Naive thymus-derived CD4-positive, alpha-beta T cell (primary cell): ENCODE measurements around the gene KLHL18. TPM values are rescaled to one million over a fixed set of nuclear protein-coding genes. Genes with fewer than 3 reads are reported as not detected.
"Not testable (repeated sequence)": the region's sequence is repeated elsewhere in the genome, so short reads cannot be mapped to it uniquely, and the experiment has no call there.

Source experiments
- ATAC-seq: fragments of 150-1000 bp; cut with Tn5 transposase; 2 replicates; pipeline ENCODE4 v1.10.0; 2021; ENCODE audit warnings: mild to moderate bottlenecking, moderate library complexity
- CTCF ChIA-PET: fragments of 350-600 bp; sonication (Branson Sonifier 250); formaldehyde crosslinking; loops from one replicate; lab custom pipeline; 2021; ENCODE audit warnings: antibody characterized with exemption; lab: Charles Lee
- POLR2A ChIA-PET: fragments of 350-600 bp; sonication (Branson Sonifier 250); formaldehyde crosslinking; loops from one replicate; lab custom pipeline; 2021; ENCODE audit warnings: antibody characterized with exemption, inconsistent platforms; lab: Charles Lee
- DNase-seq, 9 donors: peaks; one replicate each; pipeline versions ENCODE4 v3.0.0 to v3.0.0-alpha.2; 2020 to 2022; ENCODE audit warnings: mixed read lengths in 1 of 9
- H3K27ac ChIP-seq: one replicate; pipeline ENCODE4 v1.7.0; 2013; ENCODE audit warnings: mild to moderate bottlenecking, low read depth, low read length, moderate library complexity
- H3K27me3 ChIP-seq, 2 donors: one replicate each; pipeline ENCODE4 v1.7.0; 2013; ENCODE audit warnings: low read length in 2 of 2, mild to moderate bottlenecking in 2 of 2, moderate library complexity in 2 of 2; ENCODE audit not compliant: control insufficient read depth in 2 of 2, insufficient read depth in 2 of 2
- H3K36me3 ChIP-seq, 3 experiments: 1 replicate in 2 of 3; 2 replicates in 1 of 3; pipeline ENCODE4 v1.7.0; 2013; ENCODE audit warnings: low read length in 3 of 3, mild to moderate bottlenecking in 3 of 3, moderate library complexity in 1 of 3; ENCODE audit not compliant: insufficient read depth in 3 of 3, control insufficient read depth in 2 of 3
- H3K4me1 ChIP-seq, 2 donors: one replicate each; pipeline ENCODE4 v1.7.0; 2013; ENCODE audit warnings: low read length in 2 of 2, mild to moderate bottlenecking in 2 of 2, moderate library complexity in 1 of 2; ENCODE audit not compliant: control insufficient read depth in 2 of 2, insufficient read depth in 2 of 2
- H3K4me3 ChIP-seq: 2 replicates; pipeline ENCODE4 v1.7.0; 2013; ENCODE audit warnings: mild to moderate bottlenecking, low read length
- H3K9me3 ChIP-seq, 3 experiments: 1 replicate in 2 of 3; 2 replicates in 1 of 3; pipeline ENCODE4 v1.7.0; 2013; ENCODE audit warnings: low read length in 3 of 3; ENCODE audit not compliant: control insufficient read depth in 2 of 3
- H3K27ac Mint-ChIP-seq, 9 donors: one replicate each; pipeline ENCODE4 v1.8.0; 2020 to 2022; ENCODE audit warnings: mixed read lengths in 9 of 9, mild to moderate bottlenecking in 8 of 9, moderate library complexity in 5 of 9, inconsistent platforms in 2 of 9
- H3K27me3 Mint-ChIP-seq, 5 donors: one replicate each; pipeline ENCODE4 v1.8.0; 2021 to 2022; ENCODE audit warnings: mixed read lengths in 5 of 5, mild to moderate bottlenecking in 1 of 5
- H3K36me3 Mint-ChIP-seq, 5 donors: one replicate each; pipeline ENCODE4 v1.8.0; 2020 to 2022; ENCODE audit warnings: mixed read lengths in 5 of 5, mild to moderate bottlenecking in 3 of 5, inconsistent platforms in 1 of 5
- H3K4me1 Mint-ChIP-seq, 7 donors: one replicate each; pipeline ENCODE4 v1.8.0; 2020 to 2022; ENCODE audit warnings: mixed read lengths in 7 of 7, mild to moderate bottlenecking in 3 of 7, inconsistent platforms in 1 of 7
- H3K4me3 Mint-ChIP-seq, 10 donors: one replicate each; pipeline ENCODE4 v1.8.0; 2020 to 2022; ENCODE audit warnings: mild to moderate bottlenecking in 10 of 10, mixed read lengths in 10 of 10, moderate library complexity in 6 of 10, inconsistent platforms in 2 of 10
- H3K9me3 Mint-ChIP-seq, 11 donors: one replicate each; pipeline ENCODE4 v1.8.0; 2020 to 2022; ENCODE audit warnings: mixed read lengths in 11 of 11, mild to moderate bottlenecking in 4 of 11, inconsistent platforms in 1 of 11, moderate library complexity in 1 of 11
- intact Hi-C, 2 donors: fragments of 100-400 bp; cut with micrococcal nuclease; formaldehyde crosslinking; loops; one replicate each; pipeline ENCODE4 v1.15.1; 2023
- polyA plus RNA-seq, 2 donors: library from polyadenylated mRNA; unstranded; fragments of 300-500 nt; fragmentation: Illumina TruSeq; gene quantifications; one replicate each; pipeline ENCODE4 v1.2.3, GENCODE V29; 2021
- total RNA-seq, 6 experiments: library from RNA in 5 of 6; stranded (reverse) in 5 of 6; gene quantifications; 1 replicate in 5 of 6; 2 replicates in 1 of 6; pipeline ENCODE4 v1.2.3 and lab custom pipeline; 2021 to 2026

Gene KLHL18
- total and polyA plus RNA-seq, 7 experiments from 2014 or later, result 8.8 to 47.5 (median 23.0) TPM

DNA sequence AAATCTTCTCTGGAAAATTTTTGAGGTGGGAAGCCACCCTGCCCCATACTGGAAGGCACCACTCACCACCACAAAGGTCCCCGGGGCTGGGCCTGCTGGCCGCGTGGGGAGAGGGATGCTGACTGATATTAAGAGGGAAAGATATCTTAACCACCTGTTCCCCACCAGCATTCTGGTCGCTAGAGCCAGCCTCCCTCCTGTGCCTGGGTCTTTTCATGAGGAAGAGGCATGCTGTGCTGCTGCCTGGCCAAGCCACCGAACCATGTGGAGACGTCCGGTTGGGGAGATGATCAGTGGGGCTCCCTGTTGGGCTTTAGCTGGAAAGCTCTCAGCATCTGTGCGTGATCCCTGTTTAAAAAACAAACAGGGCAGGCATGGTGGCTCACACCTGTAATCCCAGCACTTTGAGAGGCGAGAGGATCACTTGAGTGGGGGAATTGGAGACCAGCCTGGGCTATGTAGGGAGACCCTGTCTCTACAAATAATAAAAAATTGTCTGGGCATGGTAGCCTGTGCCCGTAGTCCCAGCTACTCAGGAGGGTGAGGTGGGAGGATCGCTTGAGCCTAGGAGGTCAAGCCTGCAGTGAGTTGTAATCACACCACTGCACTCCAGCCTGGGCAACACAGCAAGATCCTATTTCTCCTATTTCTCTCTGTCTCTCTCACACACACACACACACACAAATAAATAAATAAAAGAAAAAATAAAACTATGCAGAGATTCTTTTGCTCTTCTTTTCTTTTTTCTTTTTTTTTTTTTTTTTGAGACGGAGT, 1.0 kb downstream of the KLHL18 start:
- POLR2A ChIA-PET, result interaction anchor here (0.9 to 2.1 kb wide), 3 partner anchors 9 to 120 kb away, joined by 3 to 10 read pairs (median 3); partner anchors contain the start of gene SETD2
- peak overlapping the region; percentile 93 for H3K27ac ChIP-seq
- CTCF ChIA-PET, result no interaction called here
- Mint-ChIP-seq H3K36me3 (peaks cover 0 to 10% (median 6%) of the 10 kb centered on the region in 5 donors), H3K27me3 (no peaks in the 10 kb centered on the region), H3K4me1 (peaks cover 29 to 63% (median 43%) of the 10 kb centered on the region in 7 donors), H3K4me3 (peak overlapping the region; percentile 89 to 100 (median 98)), H3K9me3 (peaks cover 0 to 5% (median 0%) of the 10 kb centered on the region in 11 donors), H3K27ac (peak overlapping the region; percentile 98 to 100 (median 99))
- no peak for ATAC-seq
- H3K27me3 ChIP-seq, result no peaks in the 10 kb centered on the region
- intact Hi-C loops, result loop anchor here (2.0 to 10.0 kb wide), 5 partner anchors 41 to 591 kb away; partner anchors contain the start of genes ALS2CL (in 1 of the 2) and SMARCC1 (in 1 of the 2)
- peak in 4 of 9 donors; percentile 7 to 35 (median 10) for DNase-seq
- peak overlapping the region; percentile 76 for H3K4me3 ChIP-seq
- H3K9me3 ChIP-seq, result no peaks in the 10 kb centered on the region
- peaks cover 14 to 23% of the 10 kb centered on the region in 2 donors for H3K4me1 ChIP-seq
- H3K36me3 ChIP-seq, result peaks cover 0 to 12% (median 6%) of the 10 kb centered on the region in 3 experiments

DNA sequence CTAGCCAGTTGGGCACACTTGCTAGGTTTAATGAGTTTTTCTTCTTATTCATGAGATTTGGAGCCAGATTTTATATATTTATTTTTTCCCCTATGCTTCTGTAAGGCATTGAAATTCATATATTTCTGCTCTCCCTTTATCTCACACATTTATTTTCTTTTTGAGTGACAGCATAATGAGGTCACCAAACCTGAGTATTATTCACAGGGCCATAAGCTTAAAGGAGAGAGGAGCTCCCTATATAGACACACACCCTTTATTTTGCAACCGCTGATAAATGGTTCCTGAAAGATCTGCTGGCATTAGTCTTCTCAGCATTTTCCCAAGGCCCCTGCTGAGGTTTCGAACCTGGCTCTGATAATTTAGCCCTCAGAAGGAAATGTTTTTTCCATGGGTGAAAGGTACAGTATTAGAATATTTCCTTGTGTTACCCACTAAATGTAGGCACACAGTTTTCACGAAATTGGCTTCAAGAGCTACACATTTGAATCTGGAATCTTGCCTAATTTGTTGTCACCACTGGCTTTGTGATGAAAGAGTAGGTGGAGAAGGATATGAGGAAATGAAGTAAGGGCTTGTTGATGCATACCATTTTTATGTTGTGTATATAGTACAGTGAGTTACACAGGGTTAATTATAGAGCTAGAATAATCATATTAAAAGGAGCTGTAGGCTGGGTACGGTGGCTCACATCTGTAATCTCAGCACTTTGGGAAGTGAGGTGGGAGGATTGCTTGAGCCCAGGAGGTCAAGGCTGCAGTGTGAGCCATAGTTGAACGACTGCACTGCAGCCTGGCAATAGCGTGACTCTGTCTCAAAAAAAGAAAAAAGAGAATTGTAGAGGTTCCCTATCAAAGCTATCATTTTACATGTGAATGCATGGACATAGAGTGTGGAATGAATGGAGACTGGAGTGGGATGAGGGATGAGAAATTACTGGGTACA, 6.5 kb downstream of the KLHL18 start:
- Histone ChIP-seq H3K4me3 (no peak overlapping the region), H3K9me3 (no peaks in the 10 kb centered on the region), H3K36me3 (peaks cover 0 to 17% (median 6%) of the 10 kb centered on the region in 3 experiments), H3K27ac (no peak overlapping the region), H3K27me3 (no peaks in the 10 kb centered on the region), H3K4me1 (peaks cover 0 to 7% of the 10 kb centered on the region in 2 donors)
- H3K36me3 Mint-ChIP-seq, result peaks cover 4 to 28% (median 7%) of the 10 kb centered on the region in 5 donors
- ChIA-PET CTCF (interaction anchor here (0.5 kb wide), 1 partner anchor 1739 kb away, joined by 5 read pairs; no protein-coding TSS in a partner anchor), POLR2A (no interaction called here)
- no peak overlapping the region for H3K4me3 Mint-ChIP-seq
- peaks cover 0 to 1% (median 0%) of the 10 kb centered on the region in 11 donors for H3K9me3 Mint-ChIP-seq
- peaks cover 24 to 65% (median 50%) of the 10 kb centered on the region in 7 donors for H3K4me1 Mint-ChIP-seq
- ATAC-seq (peak; percentile 50), DNase-seq (no peak)
- H3K27ac Mint-ChIP-seq, result no peak overlapping the region
- no peaks in the 10 kb centered on the region for H3K27me3 Mint-ChIP-seq
- intact Hi-C loops, result loop anchor here in 1 of 2 donors (10.0 kb wide), 1 partner anchor 496 kb away; the partner anchor contains the start of gene SMARCC1

DNA sequence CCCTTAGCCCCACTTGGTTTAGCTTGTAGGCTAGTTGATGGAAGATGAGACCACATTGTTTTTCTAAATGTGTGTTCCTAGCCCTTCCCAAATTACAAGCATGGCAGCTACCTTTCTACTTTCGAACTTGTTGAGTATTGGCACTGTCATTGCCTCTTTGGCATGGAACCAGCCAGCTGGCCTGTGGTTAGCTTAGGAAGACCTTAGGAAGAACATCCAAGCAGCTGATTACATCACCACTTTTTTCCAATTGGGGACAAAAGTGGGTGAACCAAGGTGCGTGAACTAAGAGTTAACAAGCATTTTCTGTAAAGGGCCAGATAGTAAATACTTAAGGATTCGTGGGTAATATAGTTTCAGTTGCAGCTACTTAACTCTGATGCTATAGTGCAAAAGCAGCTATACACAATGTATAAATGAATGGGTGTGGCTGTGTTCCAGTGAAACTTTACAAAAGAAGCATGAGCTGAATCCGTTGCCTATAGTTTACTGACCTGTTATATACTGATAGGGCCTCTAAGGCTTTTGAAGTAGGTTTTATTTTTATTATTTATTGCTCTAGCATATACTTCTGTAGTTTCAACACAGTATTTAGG, 8.5 kb downstream of the KLHL18 start:
- ChIA-PET POLR2A (no interaction called here), CTCF (interaction anchor here (1.4 kb wide), 1 partner anchor 33 kb away, joined by 3 read pairs; no protein-coding TSS in a partner anchor)
- DNase-seq (no peak), ATAC-seq (no peak)
- Mint-ChIP-seq H3K4me1 (peaks cover 23 to 68% (median 51%) of the 10 kb centered on the region in 7 donors), H3K27ac (no peak overlapping the region), H3K36me3 (peaks cover 2 to 46% (median 10%) of the 10 kb centered on the region in 5 donors), H3K4me3 (no peak overlapping the region), H3K9me3 (peaks cover 0 to 1% (median 0%) of the 10 kb centered on the region in 11 donors), H3K27me3 (no peaks in the 10 kb centered on the region)
- Histone ChIP-seq H3K27ac (no peak overlapping the region), H3K4me1 (no peaks in the 10 kb centered on the region), H3K27me3 (no peaks in the 10 kb centered on the region), H3K36me3 (peaks cover 0 to 17% (median 6%) of the 10 kb centered on the region in 3 experiments), H3K9me3 (no peaks in the 10 kb centered on the region), H3K4me3 (no peak overlapping the region)
- intact Hi-C loops, result no loop called here

GRCh38 chr3:47291754-47292420, 9.1 kb downstream of the KLHL18 start:
- H3K27ac ChIP-seq, H3K4me1 ChIP-seq, H3K27me3 ChIP-seq, ATAC-seq, H3K27me3 Mint-ChIP-seq, intact Hi-C loops, DNase-seq, H3K9me3 ChIP-seq, H3K4me3 ChIP-seq, H3K4me3 Mint-ChIP-seq, H3K9me3 Mint-ChIP-seq, H3K27ac Mint-ChIP-seq: not testable (repeated sequence)
- H3K36me3 Mint-ChIP-seq, result peaks cover 4 to 46% (median 10%) of the 10 kb centered on the region in 5 donors
- POLR2A ChIA-PET, result interaction anchor here (0.6 to 1.5 kb wide), 3 partner anchors 9 to 247 kb away, joined by 3 read pairs; partner anchors contain the start of gene KLHL18
- peaks cover 0 to 17% (median 6%) of the 10 kb centered on the region in 3 experiments for H3K36me3 ChIP-seq
- CTCF ChIA-PET, result interaction anchor here (0.7 to 1.4 kb wide), 2 partner anchors 32 to 1350 kb away, joined by 3 read pairs; no protein-coding TSS in a partner anchor
- peaks cover 24 to 68% (median 55%) of the 10 kb centered on the region in 7 donors for H3K4me1 Mint-ChIP-seq

DNA sequence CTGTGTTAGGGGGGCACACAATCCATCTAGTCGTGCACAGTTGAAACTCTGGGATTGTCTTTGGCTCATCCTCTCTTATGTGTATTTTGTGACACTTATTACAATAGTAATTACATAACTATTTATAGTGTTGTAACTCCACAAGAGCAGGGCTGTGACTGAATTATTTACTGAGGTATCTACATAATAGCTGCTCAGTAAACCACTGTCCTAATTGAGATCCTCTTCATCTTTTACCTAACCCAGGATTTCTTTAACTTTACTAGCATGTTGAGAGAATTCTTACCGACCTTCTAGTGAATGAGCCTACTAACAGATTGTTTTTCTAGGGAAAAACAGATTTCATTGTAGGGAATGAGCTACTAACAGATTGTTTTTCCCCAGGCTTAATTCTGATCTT, 11.1 kb downstream of the KLHL18 start:
- H3K4me3 ChIP-seq, result no peak overlapping the region
- H3K27me3 ChIP-seq, result no peaks in the 10 kb centered on the region
- Mint-ChIP-seq H3K4me1 (peaks cover 30 to 73% (median 60%) of the 10 kb centered on the region in 7 donors), H3K27ac (no peak overlapping the region), H3K4me3 (no peak overlapping the region), H3K9me3 (peaks cover 0 to 2% (median 0%) of the 10 kb centered on the region in 11 donors), H3K36me3 (peaks cover 4 to 49% (median 10%) of the 10 kb centered on the region in 5 donors), H3K27me3 (no peaks in the 10 kb centered on the region)
- no peaks in the 10 kb centered on the region for H3K9me3 ChIP-seq
- no peak for DNase-seq
- ChIA-PET POLR2A (no interaction called here), CTCF (interaction anchor here (1.2 kb wide), 1 partner anchor 30 kb away, joined by 3 read pairs; no protein-coding TSS in a partner anchor)
- ATAC-seq, result no peak
- H3K4me1 ChIP-seq, result no peaks in the 10 kb centered on the region
- H3K27ac ChIP-seq, result no peak overlapping the region
- intact Hi-C loops, result no loop called here
- H3K36me3 ChIP-seq, result peaks cover 0 to 17% (median 0%) of the 10 kb centered on the region in 3 experiments
